A549 (cell line): ENCODE results near the gene ZNF580. TPM values are rescaled to one million over a fixed set of nuclear protein-coding genes. Genes with fewer than 3 reads are reported as not detected.

Experiments
- ATAC-seq, 2 experiments: fragments of 200-7000 bp in 1 of 2; fragments of >200 bp in 1 of 2; cut with Nextera tagmentation in 1 of 2; cut with Tn5 transposase in 1 of 2; 3 replicates each; pipeline versions ENCODE4 v1.8.0 to v1.9.1; 2018 to 2020; ENCODE audit warnings: mild to moderate bottlenecking in 1 of 2, moderate library complexity in 1 of 2
- CTCF ChIA-PET: fragments of 300-600 bp; sonication (Branson Sonifier 250); formaldehyde crosslinking; extraction: SDS; loops from one replicate; lab custom pipeline; 2021; ENCODE audit warnings: antibody characterized with exemption, inconsistent platforms; lab: Yijun Ruan, JAX
- POLR2A ChIA-PET: fragments of 350-600 bp; formaldehyde crosslinking; extraction: SDS; loops from one replicate; lab custom pipeline; 2021; ENCODE audit warnings: antibody characterized with exemption, inconsistent platforms; lab: Yijun Ruan, JAX
- DNase-seq, 2 experiments: peaks; one replicate each; pipeline versions ENCODE4 v3.0.0 to v3.0.0-alpha.2; 2011 to 2016; ENCODE audit warnings: low read depth in 1 of 2, low spot score in 1 of 2
- FAIRE-seq: peaks from 2 replicates; lab custom pipeline; 2011; peaks lifted over from hg19 to GRCh38; lab: Jason Lieb, UNC
- H3K27ac ChIP-seq, 2 experiments: fragments of >200 bp; sonication (Bioruptor Twin); formaldehyde crosslinking; 3 replicates each; pipeline ENCODE4 v1.5.1; 2016 to 2017
- H3K4me1 ChIP-seq: fragments of >200 bp; sonication (Bioruptor Twin); formaldehyde crosslinking; 3 replicates; pipeline ENCODE4 v1.6.1; 2016
- H3K4me2 ChIP-seq: fragments of >200 bp; sonication (Bioruptor Twin); formaldehyde crosslinking; 3 replicates; pipeline ENCODE4 v1.6.1; 2016
- H3K4me3 ChIP-seq: fragments of >200 bp; sonication (Bioruptor Twin); formaldehyde crosslinking; 3 replicates; pipeline ENCODE4 v1.5.1; 2016
- H3K9me3 ChIP-seq: fragments of >200 bp; sonication (Bioruptor Twin); formaldehyde crosslinking; 3 replicates; pipeline ENCODE4 v1.6.1; 2016
- EHF ChIP-seq: fragments of 250-450 bp; sonication (Bioruptor Pico); IDR thresholded peaks from 2 replicates; pipeline ENCODE4 v1.5.0; 2020; ENCODE audit warnings: mild to moderate bottlenecking
- EHMT2 ChIP-seq: fragments of 200-600 bp; sonication (generic); IDR thresholded peaks from 2 replicates; pipeline ENCODE4 v1.6.1; 2016; ENCODE audit warnings: antibody characterized with exemption, low read depth, mild to moderate bottlenecking, moderate library complexity
- FOXS1 ChIP-seq: fragments of 250-450 bp; sonication (Bioruptor Pico); IDR thresholded peaks from 2 replicates; pipeline ENCODE4 v1.5.0; 2020; ENCODE audit warnings: mild to moderate bottlenecking, moderate library complexity
- GATA3 ChIP-seq: IDR thresholded peaks from 2 replicates; pipeline ENCODE4 v1.6.1; 2012; ENCODE audit warnings: borderline replicate concordance
- HOXA7 ChIP-seq: fragments of 250-450 bp; sonication (Bioruptor Pico); IDR thresholded peaks from 2 replicates; pipeline ENCODE4 v1.5.0; 2020; ENCODE audit warnings: mild to moderate bottlenecking, moderate library complexity
- KDM1A ChIP-seq: fragments of 200-600 bp; sonication (generic); IDR thresholded peaks from 2 replicates; pipeline ENCODE4 v1.6.1; 2016; ENCODE audit warnings: low read depth, mild to moderate bottlenecking
- MAZ ChIP-seq: fragments of 150-350 bp; IDR thresholded peaks from 2 replicates; pipeline ENCODE4 v1.6.1; 2014; ENCODE audit warnings: antibody characterized with exemption, low read depth, low read length, borderline replicate concordance
- MYC ChIP-seq: IDR thresholded peaks from 2 replicates; pipeline ENCODE4 v1.6.1; 2012; ENCODE audit warnings: mild to moderate bottlenecking, inconsistent platforms, low read length, improper control_type of control experiment, borderline replicate concordance
- NFE2L2 ChIP-seq: fragments of 150-350 bp; conservative IDR thresholded peaks from 2 replicates; pipeline ENCODE4 v1.6.1; 2014; ENCODE audit warnings: low read length
- NPAS2 ChIP-seq: fragments of 250-450 bp; sonication (Bioruptor Pico); IDR thresholded peaks from 2 replicates; pipeline ENCODE4 v1.8.0; 2022; ENCODE audit warnings: mild to moderate bottlenecking, moderate library complexity, borderline replicate concordance
- POLR2A ChIP-seq: IDR thresholded peaks from 2 replicates; pipeline ENCODE4 v1.6.1; 2012; ENCODE audit warnings: mild to moderate bottlenecking, low read length
- RFX5 ChIP-seq: fragments of 450-650 bp; IDR thresholded peaks from 2 replicates; pipeline ENCODE4 v1.7.1; 2014; ENCODE audit warnings: antibody characterized with exemption, mild to moderate bottlenecking, moderate library complexity
- RNF2 ChIP-seq: fragments of 200-600 bp; sonication (generic); IDR thresholded peaks from 2 replicates; pipeline ENCODE4 v1.6.1; 2016; ENCODE audit warnings: low read depth, mild to moderate bottlenecking, antibody characterized with exemption, moderate library complexity, borderline replicate concordance
- SMC3 ChIP-seq: fragments of >200 bp; sonication (Bioruptor Twin); formaldehyde crosslinking; IDR thresholded peaks from 3 replicates; pipeline ENCODE4 v1.6.1; 2018; ENCODE audit warnings: inconsistent platforms
- TFCP2L1 ChIP-seq: fragments of 250-450 bp; sonication (Bioruptor Pico); IDR thresholded peaks from 2 replicates; pipeline ENCODE4 v1.5.0; 2021; ENCODE audit warnings: mild to moderate bottlenecking
- ZNF302 ChIP-seq: fragments of 250-450 bp; sonication (Bioruptor Pico); IDR thresholded peaks from 2 replicates; pipeline ENCODE4 v1.9.0; 2021; ENCODE audit warnings: inconsistent platforms, mild to moderate bottlenecking, moderate library complexity
- WGBS: methylation state at CpG from one replicate; pipeline ENCODE4 v1.1.6; 2017; ENCODE audit errors: missing lambda C conversion rate; 5-methylcytosine and 5-hydroxymethylcytosine counted together
- polyA plus RNA-seq, 4 experiments: library from polyadenylated mRNA; depleted of rRNA in 3 of 4; stranded (reverse); fragments of >200 nt; fragmentation: RNase III in 1 of 4; extraction: RNeasy Plus Mini Kit Qiagen cat#74134 plus additional on column Dnase treatment in 1 of 4; gene quantifications; 2 replicates in 3 of 4; 3 replicates in 1 of 4; pipeline ENCODE4 v1.2.3, GENCODE V29; 2011 to 2017
- TF ChIP-seq, protein P1 (sequence below): fragments of 250-450 bp; sonication (Bioruptor Pico); IDR thresholded peaks from 2 replicates; pipeline ENCODE4 v1.5.0; 2021; ENCODE audit warnings: mild to moderate bottlenecking, moderate library complexity, borderline replicate concordance
- TF ChIP-seq, protein P2 (sequence below): fragments of 200-600 bp; sonication (generic); IDR thresholded peaks from 2 replicates; pipeline ENCODE4 v1.6.1; 2016; ENCODE audit warnings: antibody characterized with exemption, mild to moderate bottlenecking, moderate library complexity
- TF ChIP-seq, protein P3 (sequence below): IDR thresholded peaks from 2 replicates; pipeline ENCODE4 v1.6.1; 2012
- TF ChIP-seq, protein P4 (sequence below): IDR thresholded peaks from 2 replicates; pipeline ENCODE4 v1.6.1; 2012; ENCODE audit warnings: low read depth, borderline replicate concordance

Gene ZNF580
- polyA plus RNA-seq, 2 of the 4 experiments (the other 2 are of a cell fraction): 9.2 to 52.8 TPM

DNA sequence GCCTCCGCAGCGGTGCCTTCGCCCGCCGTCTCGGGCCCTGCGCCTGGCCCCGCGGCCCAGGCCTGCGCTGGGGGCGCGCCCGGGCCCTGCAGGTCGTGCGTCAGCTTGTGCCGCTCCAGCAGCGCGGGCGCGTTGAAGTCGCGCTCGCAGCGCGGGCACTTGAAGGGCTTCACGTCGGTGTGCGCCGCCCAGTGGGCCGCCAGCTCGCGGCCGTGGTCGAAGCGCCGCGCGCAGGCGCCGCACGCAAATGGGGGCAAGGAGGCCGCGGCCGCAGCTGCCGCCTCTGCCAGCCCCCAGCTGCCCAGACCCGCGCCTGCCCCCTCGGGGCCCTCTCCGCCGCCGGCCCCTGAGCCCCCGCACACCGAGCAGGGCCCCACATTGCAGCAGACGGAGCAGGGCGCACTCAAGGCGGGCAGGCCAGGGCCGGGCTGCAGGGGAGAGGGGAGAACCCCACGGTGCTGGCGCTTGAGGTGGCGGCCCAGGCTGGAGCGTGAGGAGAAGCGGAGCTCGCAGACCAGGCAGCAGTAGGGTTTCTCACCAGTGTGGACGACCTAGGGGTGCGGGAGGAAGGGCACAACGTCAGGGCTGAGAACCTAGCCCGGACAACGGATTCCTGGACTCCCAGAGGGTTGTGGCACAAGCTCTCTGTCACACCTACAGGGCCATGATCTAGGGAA lies 47.6 kb upstream of the ZNF580 start:
- peaks cover 2% of the 10 kb centered on the region; the same call in 1 of the 3 replicates for H3K4me1 ChIP-seq
- no peak overlapping the region for H3K4me2 ChIP-seq
- FAIRE-seq (no peak), DNase-seq (no peak), ATAC-seq (no peak)
- no peaks in the 10 kb centered on the region for H3K9me3 ChIP-seq
- whole genome bisulfite sequencing: 98% methylated on average over 64 of the region's 68 CpGs
- no peak for TF ChIP-seq SMC3
- no peak for TF ChIP-seq HOXA7
- no peak for TF ChIP-seq NPAS2
- TF ChIP-seq RFX5: no peak
- TF ChIP-seq TFCP2L1 (CRISPR knock-in tag): no peak
- no peak for TF ChIP-seq EHMT2
- no peak for TF ChIP-seq POLR2A
- TF ChIP-seq KDM1A: no peak
- TF ChIP-seq MAZ: no peak
- TF ChIP-seq FOXS1 (CRISPR knock-in tag): no peak
- TF ChIP-seq RNF2: no peak
- TF ChIP-seq, protein P1, sequence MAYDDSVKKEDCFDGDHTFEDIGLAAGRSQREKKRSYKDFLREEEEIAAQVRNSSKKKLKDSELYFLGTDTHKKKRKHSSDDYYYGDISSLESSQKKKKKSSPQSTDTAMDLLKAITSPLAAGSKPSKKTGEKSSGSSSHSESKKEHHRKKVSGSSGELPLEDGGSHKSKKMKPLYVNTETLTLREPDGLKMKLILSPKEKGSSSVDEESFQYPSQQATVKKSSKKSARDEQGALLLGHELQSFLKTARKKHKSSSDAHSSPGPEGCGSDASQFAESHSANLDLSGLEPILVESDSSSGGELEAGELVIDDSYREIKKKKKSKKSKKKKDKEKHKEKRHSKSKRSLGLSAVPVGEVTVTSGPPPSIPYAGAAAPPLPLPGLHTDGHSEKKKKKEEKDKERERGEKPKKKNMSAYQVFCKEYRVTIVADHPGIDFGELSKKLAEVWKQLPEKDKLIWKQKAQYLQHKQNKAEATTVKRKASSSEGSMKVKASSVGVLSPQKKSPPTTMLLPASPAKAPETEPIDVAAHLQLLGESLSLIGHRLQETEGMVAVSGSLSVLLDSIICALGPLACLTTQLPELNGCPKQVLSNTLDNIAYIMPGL (CRISPR knock-in tag): no peak
- TF ChIP-seq, protein P2, sequence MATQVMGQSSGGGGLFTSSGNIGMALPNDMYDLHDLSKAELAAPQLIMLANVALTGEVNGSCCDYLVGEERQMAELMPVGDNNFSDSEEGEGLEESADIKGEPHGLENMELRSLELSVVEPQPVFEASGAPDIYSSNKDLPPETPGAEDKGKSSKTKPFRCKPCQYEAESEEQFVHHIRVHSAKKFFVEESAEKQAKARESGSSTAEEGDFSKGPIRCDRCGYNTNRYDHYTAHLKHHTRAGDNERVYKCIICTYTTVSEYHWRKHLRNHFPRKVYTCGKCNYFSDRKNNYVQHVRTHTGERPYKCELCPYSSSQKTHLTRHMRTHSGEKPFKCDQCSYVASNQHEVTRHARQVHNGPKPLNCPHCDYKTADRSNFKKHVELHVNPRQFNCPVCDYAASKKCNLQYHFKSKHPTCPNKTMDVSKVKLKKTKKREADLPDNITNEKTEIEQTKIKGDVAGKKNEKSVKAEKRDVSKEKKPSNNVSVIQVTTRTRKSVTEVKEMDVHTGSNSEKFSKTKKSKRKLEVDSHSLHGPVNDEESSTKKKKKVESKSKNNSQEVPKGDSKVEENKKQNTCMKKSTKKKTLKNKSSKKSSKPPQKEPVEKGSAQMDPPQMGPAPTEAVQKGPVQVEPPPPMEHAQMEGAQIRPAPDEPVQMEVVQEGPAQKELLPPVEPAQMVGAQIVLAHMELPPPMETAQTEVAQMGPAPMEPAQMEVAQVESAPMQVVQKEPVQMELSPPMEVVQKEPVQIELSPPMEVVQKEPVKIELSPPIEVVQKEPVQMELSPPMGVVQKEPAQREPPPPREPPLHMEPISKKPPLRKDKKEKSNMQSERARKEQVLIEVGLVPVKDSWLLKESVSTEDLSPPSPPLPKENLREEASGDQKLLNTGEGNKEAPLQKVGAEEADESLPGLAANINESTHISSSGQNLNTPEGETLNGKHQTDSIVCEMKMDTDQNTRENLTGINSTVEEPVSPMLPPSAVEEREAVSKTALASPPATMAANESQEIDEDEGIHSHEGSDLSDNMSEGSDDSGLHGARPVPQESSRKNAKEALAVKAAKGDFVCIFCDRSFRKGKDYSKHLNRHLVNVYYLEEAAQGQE: no peak
- TF ChIP-seq, protein P3, sequence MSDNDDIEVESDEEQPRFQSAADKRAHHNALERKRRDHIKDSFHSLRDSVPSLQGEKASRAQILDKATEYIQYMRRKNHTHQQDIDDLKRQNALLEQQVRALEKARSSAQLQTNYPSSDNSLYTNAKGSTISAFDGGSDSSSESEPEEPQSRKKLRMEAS: no peak
- TF ChIP-seq NFE2L2: no peak
- TF ChIP-seq EHF (CRISPR knock-in tag): no peak
- TF ChIP-seq MYC: no peak
- no peak for TF ChIP-seq ZNF302 (CRISPR knock-in tag)
- CTCF ChIA-PET: interaction anchor here (1.1 to 1.9 kb wide), 7 partner anchors 13 to 451 kb away, joined by 3 to 7 read pairs (median 4); no protein-coding TSS in a partner anchor
- H3K4me3 ChIP-seq: no peak overlapping the region
- H3K27ac ChIP-seq: no peak overlapping the region
- POLR2A ChIA-PET: interaction anchor here (0.7 to 0.9 kb wide), 2 partner anchors 13 to 31 kb away, joined by 3 read pairs; partner anchors contain the start of genes ZNF784 and ZNF865

DNA sequence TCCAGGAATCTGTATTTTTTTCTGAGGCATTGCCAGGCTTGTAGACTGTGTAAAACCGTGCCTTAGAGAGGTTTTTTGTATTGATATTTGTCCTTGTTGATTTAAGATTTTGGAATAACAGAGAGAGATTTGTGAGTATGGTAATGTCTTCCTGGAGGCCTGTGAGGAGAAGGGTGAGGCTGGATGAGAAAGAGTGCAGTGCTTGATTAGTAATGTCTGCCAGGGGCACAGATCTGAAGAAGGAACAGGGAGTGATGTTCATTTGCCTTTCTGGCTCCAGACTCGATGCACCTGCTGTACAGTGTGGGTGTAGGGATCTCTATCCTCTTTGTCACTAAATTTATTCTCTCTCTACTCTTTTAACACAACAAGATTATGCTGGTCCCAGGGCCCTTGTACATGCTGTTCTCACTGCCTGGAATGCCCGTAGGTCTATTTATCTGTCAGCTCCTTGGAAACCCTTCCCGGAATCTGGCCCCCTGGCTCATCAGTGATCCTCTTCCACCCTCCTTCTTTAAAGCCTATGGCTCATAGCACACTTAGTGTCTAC lies 45.7 kb upstream of the ZNF580 start:
- CTCF ChIA-PET: interaction anchor here (0.6 to 1.8 kb wide), 8 partner anchors 9 to 304 kb away, joined by 3 to 8 read pairs (median 4); partner anchors contain the start of gene ZNF865
- FAIRE-seq: no peak
- Histone ChIP-seq H3K9me3 (no peaks in the 10 kb centered on the region), H3K4me1 (peaks cover 6% of the 10 kb centered on the region; the same call in 2 of the 3 replicates), H3K4me2 (no peak overlapping the region), H3K4me3 (no peak overlapping the region)
- ATAC-seq: no peak
- DNase-seq: peak in 1 of 2 experiments; percentile 41
- WGBS: 84% methylated on average over 4 of the region's 4 CpGs
- TF ChIP-seq GATA3 (no peak), FOXS1 (CRISPR knock-in tag) (no peak)
- TF ChIP-seq, protein P1 (CRISPR knock-in tag): no peak
- TF ChIP-seq, protein P4, sequence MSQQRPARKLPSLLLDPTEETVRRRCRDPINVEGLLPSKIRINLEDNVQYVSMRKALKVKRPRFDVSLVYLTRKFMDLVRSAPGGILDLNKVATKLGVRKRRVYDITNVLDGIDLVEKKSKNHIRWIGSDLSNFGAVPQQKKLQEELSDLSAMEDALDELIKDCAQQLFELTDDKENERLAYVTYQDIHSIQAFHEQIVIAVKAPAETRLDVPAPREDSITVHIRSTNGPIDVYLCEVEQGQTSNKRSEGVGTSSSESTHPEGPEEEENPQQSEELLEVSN: no peak
- TF ChIP-seq, all 56 proteins: peak for 0
- H3K27ac ChIP-seq: no peak overlapping the region
- POLR2A ChIA-PET: interaction anchor here (0.5 kb wide), 1 partner anchor 454 kb away, joined by 4 read pairs; no protein-coding TSS in a partner anchor
